Sciatic nerve (tissue), 2 donors: ENCODE data around the gene ANGEL2. TPM values are rescaled to one million over a fixed set of nuclear protein-coding genes. Genes with fewer than 3 reads are reported as not detected.
"Not testable (repeated sequence)": the region's sequence is repeated elsewhere in the genome, so short reads cannot be mapped to it uniquely, and the experiment has no call there.

Source experiments
- ATAC-seq: fragments of 200-7000 bp; cut with Tn5 transposase; one replicate; pipeline ENCODE4 v1.9.1; 2020; ENCODE audit warnings: mild to moderate bottlenecking, moderate library complexity
- DNase-seq: peaks from one replicate; pipeline ENCODE4 v3.0.0-alpha.2; 2020; ENCODE audit warnings: low spot score
- intact Hi-C: fragments of 100-400 bp; cut with DNase I; formaldehyde crosslinking; loops from one replicate; pipeline ENCODE4 v1.14.2; 2022
- total RNA-seq: library from RNA; stranded (reverse); fragmentation: NEBNext Ultra II Directional; extraction: Animal tissue kit (Norgen Biotek cat#: 25700); gene quantifications from one replicate; pipeline ENCODE4 v1.2.1, GENCODE V29; 2021
- donor health status: DM: no; HTN: no; CAD: no.
- donor health status: DM: no; HTN: no; CAD: no.

The ANGEL2 gene
- total RNA-seq, 1 donor from 2014 or later, result 45.9 TPM

DNA sequence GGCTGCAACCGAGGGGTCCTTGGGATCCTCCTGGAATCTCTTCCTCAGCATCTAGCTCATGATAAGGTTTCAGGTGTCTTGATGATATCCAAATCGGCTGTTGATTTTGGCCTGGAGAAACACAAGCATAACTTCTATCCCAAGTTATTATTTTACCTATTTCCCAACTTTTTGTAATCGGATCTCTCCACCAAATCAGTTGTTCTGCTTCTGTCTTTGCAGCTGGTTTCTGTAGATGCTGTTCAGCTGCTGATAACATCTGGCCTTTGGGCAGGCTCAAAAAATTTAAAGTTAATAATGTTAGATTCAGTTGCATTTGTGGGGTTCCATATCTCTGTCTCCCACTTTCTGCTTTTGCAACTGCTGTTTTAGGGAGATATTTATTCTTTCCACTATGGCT lies 11.4 kb upstream of the ANGEL2 start:
- intact Hi-C loops, DNase-seq, ATAC-seq: not testable (repeated sequence)

DNA sequence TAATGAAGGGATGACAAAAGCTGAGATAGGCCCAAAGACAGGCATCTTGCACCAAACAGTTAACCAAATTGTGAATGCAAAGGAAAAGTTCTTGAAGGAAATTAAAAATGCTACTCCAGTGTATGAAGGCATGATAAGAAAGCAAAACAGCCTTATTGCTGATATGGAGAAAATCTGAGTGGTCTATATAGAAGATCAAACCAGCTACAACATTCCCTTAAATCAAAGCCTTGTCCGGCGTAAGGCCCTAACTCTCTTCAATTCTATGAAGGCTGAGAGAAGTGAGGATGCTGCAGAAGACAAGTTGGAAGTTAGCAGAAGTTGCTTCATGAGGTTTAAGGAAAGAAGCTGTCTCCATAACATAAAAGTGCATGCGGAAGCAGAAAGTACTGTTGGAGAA lies 4.3 kb upstream of the ANGEL2 start:
- no peak for ATAC-seq
- intact Hi-C loops, result no loop called here

DNA sequence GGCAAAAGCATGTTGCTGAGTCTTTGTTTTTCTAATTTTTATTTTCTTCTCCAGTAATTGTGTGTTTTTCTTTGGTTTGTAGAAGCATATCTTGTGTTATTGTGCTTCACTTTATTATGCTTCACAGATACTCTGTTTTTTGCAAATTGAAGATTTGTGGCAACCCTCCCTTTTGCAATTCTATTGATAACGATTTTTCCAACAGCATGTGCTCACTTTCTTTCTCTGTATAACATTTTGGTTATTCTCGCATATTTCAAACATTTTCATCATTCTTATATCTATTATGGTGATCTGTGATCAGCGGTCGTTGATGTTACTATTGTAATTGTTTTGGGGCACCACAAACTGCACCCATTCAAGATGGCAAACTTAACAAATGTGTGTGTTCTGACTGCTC lies 3.8 kb upstream of the ANGEL2 start:
- intact Hi-C loops, result no loop called here
- DNase-seq, result no peak
- no peak for ATAC-seq

More for the DNA sequence above, 4.3 kb upstream of the ANGEL2 start:
- DNase-seq, result no peak

DNA sequence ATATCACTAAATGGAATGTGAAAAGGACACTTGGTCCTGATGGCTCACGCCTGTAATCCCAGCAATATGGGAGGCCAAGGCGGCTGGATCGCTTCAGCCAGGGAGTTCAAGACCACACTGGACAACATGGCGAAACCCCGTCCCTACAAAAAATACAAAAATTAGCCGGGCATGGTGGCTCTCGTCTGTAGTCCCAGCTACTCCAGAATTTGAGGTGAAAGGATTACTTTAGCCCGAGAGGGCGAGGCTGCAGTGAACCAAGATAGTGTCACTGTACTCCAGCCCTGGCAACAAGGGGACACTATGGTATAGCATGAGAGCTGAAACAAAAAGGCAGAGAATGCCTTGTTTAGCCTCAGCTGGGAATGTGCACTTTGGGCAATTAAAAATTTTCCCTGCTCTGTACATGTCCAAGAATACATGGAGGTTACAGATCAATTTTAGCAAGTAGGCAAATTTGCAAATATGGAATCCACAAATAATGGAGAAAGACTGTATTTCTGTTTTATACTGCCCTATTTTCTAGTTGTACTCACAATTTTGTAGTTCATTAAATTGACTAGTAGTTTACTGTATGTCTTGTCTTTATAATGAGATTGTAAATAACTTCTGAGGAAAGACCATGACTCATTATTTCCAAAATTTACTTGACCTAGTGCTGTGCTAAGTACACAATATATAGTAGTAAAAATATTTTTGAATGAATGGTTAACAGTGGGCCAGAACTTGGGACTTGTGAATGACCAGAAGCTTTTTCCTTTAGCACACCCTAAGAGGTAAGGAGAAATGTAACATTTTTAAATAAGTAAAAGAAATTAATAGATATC lies 2.0 kb upstream of the ANGEL2 start:
- intact Hi-C loops, result no loop called here
- ATAC-seq (no peak), DNase-seq (no peak)

DNA sequence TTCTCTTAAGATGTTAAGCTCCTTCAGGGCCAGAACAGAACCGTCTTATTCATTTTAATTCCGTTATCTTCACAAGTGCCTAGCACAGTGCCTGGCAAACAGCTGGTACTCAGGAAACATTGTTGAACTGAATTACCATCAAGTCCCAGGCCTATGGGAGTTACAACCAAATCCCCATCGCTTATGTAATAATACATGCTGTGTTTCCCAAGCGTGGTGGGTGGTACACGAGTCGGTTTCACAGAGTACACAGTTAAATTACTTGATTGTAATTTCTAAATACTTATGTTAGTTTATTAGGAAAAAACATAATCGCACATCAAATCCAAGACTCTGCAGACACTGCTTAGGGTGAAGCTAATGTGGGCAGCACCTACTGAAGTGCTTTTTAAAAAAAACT lies 1.0 kb downstream of the ANGEL2 start:
- DNase-seq (no peak), ATAC-seq (no peak)
- intact Hi-C loops, result no loop called here

DNA sequence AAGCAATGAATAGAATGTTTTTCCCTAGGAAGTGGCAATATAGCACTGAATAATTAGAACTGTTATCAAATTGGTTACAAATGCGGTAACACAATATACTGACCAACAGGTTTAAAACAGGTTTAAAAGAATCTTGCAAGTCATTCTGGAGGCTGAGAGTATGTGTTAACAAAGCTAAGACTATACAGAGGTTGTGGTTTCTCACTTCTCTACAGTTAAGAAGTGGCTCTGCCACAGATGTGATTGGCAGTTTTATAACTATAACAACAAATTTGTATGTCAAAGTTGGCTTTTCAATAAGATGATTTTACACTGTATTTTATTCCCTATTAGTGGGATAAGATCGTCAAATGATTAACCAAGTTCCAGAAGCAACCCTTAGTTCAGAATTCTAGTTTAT lies 7.1 kb downstream of the ANGEL2 start:
- intact Hi-C loops, result no loop called here
- DNase-seq, result no peak
- ATAC-seq, result no peak

DNA sequence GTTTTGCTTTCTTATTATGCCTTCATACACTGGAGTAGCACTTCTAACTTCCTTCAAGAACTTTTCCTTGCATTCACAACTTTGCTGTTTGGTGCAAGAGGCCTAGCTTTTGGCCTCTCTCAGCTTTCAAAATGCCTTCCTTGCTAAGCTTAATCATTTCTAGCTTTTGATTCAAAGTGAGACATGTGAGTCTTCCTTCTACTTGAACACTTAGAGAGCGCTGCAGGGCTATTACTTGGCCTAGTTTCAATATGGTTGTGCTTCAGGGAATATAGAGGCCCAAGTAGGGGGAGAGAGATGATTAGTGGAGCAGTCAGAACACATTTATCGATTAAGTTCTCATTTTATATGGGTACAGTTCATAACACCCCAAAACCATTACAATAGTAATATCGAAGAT lies 12.4 kb downstream of the ANGEL2 start:
- no peak for ATAC-seq
- intact Hi-C loops, result no loop called here
- DNase-seq, result no peak

DNA sequence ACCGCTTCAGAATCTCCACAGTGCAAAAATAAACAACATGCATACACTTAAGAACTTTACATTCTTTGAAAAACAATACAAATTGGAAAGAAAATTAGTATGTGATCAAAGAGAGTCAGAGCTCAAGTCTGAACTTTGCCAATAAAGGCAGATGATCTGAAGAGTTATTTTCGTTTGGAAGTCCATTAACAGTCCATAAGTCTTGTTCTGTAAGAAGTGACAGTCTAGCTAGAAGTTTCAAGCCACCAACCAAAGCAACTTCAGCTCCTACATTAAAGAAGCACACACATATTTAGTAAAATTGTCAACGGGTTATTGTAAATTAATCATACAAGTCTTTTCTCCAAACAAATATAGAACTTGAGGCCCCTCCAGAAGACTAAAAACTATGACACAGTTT lies 20.7 kb downstream of the ANGEL2 start:
- DNase-seq (no peak), ATAC-seq (no peak)
- intact Hi-C loops, result no loop called here

DNA sequence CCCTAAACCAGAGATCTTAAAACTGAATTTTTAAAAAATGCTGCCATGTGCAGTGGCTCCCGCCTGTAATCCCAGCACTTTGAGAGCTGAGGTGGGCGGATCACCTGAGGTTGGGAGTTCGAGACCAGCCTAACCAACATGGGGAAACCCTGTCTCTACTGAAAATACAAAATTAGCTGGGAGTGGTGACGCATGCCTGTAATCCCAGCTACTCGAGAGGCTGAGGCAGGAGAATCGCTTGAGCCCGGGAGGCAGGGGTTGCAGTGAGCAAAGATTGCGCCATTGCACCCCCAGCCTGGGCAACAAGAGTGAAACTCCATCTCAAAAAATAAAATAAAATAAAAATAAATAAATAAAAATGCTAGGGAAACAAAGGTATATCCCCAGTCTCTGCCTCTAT lies 21.7 kb downstream of the ANGEL2 start:
- DNase-seq, ATAC-seq, intact Hi-C loops: not testable (repeated sequence)

DNA sequence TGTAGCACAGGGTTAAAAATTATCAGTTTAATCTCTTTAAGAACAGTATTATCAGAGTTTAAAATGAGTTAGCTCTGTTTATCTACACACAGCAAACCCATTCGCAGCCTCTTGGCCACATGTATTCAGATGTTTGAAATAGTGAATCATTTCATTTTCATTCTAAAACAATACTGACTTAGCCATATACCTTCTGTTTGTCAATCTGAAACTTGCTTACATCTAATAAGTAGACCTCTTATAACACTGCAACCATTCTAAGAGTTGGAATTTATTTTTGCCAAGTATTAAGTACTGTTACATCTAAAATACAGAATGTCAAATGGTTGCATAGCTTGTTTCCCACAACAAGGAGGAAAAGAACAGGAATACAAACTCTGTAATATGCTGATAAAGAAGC lies 25.4 kb downstream of the ANGEL2 start:
- no peak for ATAC-seq
- intact Hi-C loops, result no loop called here
- DNase-seq, result no peak

DNA sequence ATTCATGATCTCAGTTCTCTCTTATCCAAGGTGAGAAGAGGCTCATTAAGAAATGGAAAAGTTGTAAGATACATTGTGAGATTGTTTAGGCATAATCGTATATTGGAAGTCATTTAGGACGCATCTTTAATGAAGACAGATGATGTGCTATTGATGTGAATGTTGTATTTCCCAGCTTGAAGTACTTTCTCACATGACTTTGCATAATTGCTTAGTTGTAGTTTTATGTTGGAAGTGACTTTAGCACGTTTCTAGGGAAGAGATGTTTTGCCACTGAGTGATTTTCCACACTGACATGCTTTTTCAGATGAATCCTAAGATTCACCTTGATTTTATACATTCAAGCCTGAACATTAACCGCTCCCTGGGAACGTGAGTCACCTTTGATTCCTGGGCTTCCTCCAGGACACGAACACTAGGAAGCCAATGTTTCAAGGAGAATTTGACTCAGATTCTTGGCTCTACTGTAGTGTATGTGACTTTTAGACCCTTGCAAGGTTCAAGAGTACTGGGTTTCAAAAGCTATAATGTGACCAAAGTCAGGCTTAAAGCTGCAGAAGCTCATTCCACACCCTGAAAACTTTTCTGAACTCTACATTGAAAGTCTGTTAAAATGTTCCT lies 27.9 kb downstream of the ANGEL2 start:
- no peak for ATAC-seq
- intact Hi-C loops, result no loop called here
- no peak for DNase-seq

DNA sequence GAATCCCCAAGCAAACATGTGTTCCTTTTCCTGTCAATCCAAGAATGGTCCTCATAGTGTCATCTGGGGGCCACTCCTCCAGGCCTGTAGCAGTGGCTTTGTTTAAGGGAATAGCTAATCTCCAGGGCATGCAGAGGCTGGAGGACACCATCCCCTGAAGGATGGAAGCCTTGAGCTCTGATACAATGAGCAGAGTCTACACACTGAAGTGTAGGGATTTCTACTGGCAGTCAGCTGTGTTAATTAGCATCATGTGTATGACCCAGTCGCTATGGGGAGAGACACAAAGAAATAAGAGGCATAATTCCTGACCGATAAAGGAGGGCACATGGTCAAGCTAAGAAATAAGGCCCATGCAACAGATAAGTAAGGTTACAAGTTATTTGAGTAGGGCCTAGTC lies 29.1 kb downstream of the ANGEL2 start:
- intact Hi-C loops, result no loop called here
- ATAC-seq, result no peak
- DNase-seq, result no peak

DNA sequence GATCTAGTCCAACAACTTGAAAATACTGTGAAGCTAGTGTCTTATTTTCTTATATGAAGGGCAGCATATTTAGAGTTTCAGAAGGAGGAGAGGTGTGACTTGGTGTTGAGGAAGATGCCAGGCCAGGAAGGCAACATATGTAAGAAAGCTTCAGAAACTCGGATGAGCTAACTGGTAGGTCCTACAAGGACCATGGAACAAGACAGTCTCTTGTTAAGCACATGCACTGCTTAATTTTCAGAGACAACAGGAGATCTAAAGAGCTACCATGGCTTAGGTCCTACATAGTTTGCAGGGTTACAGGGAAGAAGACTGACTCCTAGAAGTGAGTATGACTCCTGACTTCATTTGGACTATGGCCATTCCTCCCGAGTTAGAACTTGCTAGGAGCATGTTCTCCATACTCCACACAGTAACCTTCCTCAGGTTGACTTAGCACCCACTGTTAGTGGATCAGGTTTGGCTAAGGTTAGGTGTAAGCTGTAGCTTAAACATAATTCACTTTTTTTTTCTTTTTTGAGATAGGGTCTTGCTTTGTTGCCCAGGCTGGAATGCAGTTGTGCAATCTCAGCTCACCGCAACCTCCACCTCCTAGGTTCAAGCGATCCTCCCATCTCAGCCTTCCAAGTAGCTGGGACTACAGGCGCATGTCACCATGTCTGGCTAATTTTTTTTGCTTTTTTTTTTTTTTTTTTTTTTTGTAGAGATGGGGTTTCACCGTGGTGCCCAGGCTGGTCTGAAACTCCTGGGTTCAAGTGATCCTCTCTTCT lies 31.0 kb downstream of the ANGEL2 start:
- ATAC-seq (no peak), DNase-seq (no peak)
- intact Hi-C loops, result no loop called here

DNA sequence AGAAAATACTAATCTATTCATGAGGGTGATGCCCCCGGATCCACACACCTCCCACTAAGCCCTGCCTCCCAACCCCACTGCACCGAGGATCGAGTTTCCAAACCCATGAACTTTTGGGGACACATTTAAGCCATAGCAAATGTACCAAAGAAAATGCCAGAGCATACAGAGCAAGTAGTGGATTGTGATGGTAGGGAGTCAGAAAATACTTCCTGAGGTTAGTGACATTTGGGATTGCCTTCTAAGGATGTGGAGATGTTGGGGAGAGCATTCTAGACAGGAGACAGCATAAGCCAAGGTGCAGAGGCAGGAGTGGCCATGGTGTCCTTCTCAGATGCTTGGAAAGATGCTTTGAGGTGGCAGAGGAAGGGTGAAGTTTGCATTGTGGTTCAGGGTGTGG lies 32.2 kb downstream of the ANGEL2 start:
- no peak for ATAC-seq
- intact Hi-C loops, result no loop called here
- DNase-seq, result no peak

DNA sequence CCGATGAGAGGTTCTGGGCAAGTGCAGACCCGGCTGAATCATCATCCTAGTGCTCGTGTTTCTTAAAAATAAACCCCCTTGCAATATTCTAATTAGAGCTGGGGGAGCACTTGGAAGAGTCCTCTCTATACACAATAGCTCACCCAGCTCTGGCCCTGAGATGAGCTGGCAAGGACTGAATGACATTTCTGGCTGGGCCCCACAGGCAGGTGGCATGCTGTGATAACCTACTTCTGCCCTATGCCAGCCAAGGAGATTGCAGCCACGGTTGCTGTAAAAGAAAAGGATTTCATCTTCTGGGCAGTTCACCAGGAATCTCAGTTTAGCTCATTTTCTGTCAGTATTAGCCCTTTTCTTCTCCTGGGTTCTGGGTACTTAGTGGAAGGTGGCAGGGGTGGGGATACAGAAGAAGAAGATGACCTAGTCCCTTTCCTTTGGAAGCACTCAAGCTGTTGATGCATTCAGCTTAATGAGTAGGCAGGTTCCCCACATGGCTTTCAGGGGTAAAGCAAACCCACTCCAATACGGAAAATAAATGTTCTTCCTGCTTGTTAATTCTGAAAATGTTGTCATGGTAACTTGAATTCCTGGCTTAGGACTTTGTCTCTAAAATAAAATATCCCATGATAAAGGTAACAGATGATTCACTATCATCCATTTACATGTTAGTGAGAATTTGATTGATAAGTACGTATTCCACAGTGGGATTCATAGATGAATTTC lies 33.1 kb downstream of the ANGEL2 start:
- DNase-seq, result no peak
- no peak for ATAC-seq
- intact Hi-C loops, result no loop called here

DNA sequence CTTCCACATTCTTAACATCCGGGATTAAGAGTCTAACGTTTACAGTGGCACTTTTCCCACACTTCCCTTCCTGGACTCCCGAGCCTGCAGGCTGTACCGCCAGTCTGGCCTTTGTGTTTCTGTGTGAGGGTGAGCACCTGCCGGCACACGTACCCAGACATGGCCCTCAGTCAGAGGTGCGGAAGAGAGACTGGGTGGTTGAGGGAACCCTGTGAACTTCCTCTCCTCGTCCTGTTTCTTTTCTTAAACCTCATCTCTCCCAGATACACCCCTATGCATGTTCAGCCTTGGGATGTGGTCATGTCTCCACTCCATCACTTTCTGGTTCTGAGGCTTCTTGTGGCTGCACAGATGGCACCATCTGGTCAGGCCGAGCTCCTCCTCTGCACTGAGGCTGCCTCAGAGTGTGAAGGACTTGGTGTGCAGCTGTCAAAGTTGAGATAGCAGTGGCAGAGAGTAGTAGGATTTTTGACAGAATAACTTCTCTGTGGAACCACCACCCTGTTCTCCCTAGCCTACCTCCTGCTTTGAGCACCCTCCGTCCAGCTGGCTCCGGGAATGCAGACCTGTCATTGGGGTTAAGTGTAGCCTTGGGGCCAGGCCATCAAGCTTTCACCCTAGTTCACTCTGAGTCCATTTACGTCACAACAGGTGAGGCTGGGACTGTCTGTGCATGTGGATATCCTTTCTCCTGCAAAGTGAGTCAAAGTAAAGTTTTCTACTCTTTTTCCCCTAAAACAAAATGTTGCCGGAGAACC lies 33.9 kb downstream of the ANGEL2 start:
- DNase-seq (no peak), ATAC-seq (no peak)
- intact Hi-C loops, result no loop called here

DNA sequence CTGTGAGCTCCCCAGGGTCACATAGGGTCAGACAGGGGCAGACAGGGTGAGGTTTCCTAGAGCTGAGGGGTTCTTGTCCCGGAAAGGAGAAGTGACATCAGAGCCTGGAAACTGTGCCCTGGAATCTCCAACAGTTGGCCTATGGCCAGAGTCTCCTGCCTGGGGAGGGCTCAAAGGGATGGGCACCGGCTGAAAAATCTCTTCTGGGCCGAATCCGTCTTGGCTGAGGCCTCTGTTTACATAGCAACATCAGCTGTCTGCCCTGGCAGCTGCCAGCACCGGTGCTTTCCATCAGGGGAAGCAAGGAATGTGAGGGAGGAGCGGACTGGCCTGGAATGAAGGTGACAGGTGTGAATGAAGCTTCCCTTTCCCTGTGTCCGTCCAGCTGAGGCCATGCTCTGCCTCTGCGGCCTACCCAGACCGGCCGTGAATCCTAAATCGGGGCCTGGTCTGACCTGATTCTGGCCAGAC lies 34.6 kb downstream of the ANGEL2 start:
- DNase-seq (no peak), ATAC-seq (no peak)
- intact Hi-C loops, result no loop called here

DNA sequence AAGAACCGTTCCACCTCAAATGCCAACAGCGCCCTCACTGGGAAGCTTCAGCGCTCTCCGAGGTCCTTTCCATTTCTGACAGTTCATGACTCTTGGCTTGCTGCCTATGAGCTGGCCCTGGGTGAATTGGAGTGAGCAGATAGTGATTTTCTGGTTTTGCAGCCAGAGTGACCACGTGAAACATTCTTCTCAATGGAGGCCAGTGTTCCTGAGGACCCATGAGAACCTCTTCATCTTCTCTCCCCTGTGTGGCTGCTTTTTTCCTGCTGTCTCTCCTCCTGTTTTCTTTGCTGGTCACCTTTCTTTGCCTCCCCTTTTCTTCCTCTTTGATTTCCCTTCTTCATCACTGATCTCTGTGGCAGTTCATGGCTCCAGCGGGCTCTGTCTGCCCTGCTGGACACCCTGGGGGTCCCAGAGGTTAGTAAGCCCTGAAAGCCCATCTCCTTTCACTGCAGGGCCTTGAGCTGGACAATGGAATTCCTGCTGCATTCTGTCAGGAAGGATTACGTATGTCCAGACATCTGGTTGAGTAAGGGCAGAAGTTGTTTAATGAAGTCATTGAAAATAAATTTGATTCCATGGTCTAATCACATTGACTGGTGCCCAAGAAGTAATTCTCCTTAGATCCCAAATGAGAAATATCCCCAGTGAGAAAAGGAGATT lies 35.4 kb downstream of the ANGEL2 start:
- intact Hi-C loops, result no loop called here
- DNase-seq, result no peak
- peak; percentile 53 for ATAC-seq
